GM04503 (cell line): Measurements from ENCODE around the gene PAX3.

Experiments used
- DNase-seq: peaks from one replicate; pipeline ENCODE4 v3.0.0-alpha.2; 2012; ENCODE audit warnings: low read depth

Gene PAX3

DNA sequence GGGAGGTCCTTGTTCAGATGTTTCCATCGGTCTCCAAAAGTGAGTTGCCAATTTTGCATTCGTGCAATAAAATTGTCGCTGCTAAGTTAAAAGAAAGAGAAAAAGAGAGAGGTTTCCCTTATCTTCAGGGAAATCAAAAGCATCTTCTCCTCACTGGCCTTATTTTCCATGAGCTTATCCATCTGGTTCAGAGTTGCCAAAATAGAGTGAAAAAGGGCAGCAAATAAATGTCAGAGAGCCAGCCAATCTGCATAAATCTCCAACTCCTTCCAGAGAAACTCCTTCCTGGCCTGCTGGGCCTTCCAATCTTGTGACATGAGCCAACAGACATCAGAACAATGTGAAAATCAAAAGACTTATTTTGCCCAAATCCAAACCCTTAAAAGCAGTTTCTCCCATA lies 28.4 kb downstream of the PAX3 start:
- DNase-seq: no peak

GRCh38 chr2:222269132-222269531 lies 29.7 kb downstream of the PAX3 start:
- DNase-seq: no peak

DNA sequence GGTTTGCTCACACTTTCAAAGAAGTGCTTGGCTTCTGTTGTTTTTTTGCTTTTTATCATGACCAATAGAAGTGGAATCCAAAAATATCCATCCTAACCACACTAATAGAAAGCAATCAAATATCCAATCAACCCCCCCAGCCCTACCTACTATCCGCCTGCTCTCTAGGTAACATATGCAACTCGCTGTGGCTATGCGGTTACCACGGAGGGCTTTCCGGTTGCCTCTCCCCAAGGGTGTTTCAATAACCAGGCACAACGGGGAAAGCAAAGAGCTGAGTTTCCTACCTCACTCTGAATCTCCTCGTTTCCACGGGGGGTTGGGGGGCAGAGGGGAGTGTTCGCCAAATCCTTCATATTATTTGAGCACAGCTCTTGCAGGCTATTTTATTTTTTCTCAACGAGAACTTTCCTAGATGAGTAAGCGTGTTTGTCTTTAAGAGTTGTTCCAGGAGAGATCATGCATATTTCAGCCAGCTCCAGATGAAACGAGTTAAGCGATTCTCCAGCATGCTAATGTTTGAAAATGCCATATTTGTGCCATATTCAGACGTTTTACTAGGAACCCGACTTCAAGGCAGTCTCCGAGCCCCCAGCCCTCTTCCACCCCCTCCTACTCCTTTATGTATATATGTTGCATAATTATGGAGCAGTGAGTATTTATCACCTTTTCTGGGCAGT lies 30.3 kb downstream of the PAX3 start:
- no peak for DNase-seq

DNA sequence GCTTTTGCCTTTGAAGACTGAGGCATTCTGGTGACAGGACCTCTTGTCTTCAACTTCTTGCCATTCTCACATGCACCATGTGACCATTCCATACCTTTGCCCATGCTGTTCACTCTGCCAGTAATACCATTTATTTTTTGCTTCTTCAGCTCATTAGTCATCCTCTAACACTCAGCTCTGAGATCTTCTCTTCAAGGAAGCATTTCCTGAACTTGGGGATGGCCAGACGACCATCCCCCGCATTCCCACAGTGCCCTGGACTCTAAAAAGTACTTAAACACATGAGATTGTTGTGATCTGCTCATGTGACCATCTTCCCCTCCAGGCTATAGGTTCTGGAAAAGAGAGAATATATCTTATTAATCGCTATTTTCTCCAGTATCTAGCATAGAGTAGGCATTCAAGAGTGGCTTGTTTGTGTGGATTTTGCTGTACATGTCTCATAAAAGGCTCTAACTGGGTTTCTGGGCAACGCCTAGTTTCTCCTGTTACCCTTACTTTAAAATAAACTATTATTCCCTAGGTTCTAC lies 33.9 kb downstream of the PAX3 start:
- no peak for DNase-seq

- DNase-seq: no peak
Measured at GRCh38 chr2:222261504-222261903, 37.3 kb downstream of the PAX3 start.

DNA sequence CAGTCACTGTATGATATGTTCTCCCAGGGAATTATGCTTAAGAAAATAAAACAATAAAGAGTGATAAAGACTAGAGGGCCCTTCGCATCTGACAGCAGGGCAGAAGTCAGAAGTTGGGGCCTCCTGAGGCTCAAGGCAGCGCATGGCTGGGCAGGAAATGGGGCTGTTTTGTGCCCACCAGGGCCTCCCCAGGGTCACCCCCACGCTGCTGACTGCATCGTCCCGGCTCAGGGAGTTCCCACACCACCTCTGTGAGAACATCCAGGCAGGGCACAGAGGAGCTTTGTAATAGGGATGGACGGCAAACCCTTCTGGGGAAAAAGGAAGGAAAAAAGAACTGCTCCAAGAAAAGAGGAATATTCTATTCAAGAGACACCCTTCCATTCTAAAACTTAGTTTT lies 41.2 kb downstream of the PAX3 start:
- DNase-seq: no peak

- no peak for DNase-seq
Measured at GRCh38 chr2:222256250-222256649, 42.5 kb downstream of the PAX3 start.

- no peak for DNase-seq
Measured at GRCh38 chr2:222255090-222255489, 43.7 kb downstream of the PAX3 start.

- DNase-seq: no peak
Measured at GRCh38 chr2:222250313-222250712, 48.5 kb downstream of the PAX3 start.

DNA sequence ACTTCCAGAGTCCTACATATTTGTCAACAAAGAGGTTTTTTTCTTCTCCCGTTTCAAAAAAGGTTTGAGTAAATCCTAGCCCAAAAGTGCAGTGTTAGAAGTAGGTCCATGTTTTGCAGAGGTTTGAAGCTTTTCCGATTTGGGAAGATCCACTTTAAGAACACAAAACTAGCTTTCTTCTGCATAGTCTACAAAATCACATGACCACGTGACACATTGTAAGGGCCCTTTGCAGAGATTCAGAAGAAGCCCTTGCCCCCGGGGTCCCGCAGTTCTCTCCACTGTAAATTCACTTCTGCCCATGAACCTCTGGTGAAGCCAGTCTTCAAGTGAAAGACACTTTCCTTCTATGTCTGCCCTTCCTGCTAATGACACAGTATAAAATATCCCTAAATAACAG lies 49.4 kb downstream of the PAX3 start:
- DNase-seq: no peak

DNA sequence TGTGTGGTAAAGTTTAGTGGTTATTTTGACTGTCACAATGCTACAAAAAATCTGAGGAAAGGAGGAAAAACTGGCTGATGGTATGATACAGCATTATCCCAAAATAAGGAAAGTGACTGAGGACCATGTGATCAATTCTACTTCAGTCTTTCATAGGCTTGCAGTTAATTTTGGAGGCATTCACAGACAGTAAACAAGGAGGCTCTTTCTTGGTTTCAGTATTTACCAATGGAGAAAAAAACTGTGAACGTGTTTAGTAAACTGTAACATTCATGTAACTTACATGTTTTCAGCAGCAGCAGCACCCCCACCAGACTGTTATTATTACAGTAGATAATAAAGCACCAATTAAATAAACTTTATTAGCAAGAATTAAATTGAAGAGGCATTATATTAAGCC lies 50.0 kb downstream of the PAX3 start:
- no peak for DNase-seq

DNA sequence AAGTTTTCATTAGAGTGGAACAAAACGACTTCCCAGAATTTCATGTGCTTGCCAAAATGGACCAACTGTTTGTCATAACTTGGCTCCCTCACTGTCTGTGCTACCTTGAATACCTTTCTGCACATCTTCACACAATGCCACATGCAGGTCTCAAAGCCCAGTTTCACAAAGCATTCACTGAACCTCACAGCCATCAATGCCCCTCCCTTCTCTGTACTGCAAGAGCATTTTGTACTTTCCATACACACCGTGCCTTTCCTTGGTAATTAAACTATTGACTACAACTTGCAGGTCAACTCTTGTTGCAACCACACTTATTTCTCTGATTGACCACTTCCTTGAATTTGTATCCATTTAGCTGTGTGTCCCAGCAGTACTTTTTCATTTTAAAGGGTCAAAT lies 50.5 kb downstream of the PAX3 start:
- DNase-seq: no peak

DNA sequence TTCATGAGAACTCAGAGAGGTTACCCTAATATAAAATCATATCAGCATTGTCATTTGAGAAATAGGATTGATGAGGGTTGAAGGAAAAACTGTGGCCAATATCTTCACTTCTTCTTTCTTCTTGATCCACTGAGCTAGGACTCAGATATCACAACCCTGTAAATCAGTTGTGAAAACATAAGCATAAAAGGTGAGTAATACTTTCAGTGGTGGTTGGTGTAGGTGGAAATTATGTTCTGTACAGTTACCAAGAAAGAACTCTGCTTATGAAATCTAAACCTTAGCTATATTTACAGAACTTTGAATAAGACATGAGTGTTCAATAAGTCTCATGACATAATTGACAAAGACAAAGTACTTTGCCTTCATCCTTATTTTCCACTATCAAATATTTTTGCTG lies 56.3 kb downstream of the PAX3 start:
- no peak for DNase-seq

DNA sequence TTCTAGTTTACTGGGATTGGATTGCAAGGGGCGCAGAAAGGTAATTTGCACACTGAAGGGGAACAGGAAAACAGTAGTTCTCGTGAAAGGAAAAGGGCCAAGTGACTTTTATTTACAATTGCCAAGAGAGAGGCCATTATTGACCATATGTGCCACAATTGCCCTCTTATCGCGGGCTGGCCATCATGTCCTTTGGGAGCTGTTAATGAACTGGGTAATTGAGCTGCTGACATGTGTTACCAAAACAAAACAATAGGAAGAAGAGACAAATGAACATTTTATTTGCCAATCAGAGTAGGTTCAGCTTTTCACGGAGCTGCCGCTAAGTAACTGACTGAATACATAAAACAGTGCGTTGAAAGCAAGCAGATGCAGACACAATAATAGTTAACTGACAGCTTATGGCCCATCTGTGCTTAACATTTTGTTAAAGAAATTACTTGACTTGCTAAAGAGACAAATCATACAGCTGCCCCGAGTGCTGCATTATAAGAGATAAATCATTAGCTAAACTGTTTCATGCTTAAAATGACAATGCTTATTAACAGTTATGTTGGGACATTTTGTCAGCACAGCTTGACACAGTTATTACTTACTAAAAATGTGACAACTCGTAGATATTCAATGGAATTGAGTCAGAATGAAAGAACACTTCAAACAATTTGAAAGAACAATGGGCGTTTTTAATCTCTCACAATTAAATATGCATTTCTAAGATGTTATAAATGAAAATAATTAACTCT lies 57.5 kb downstream of the PAX3 start:
- DNase-seq: no peak

- DNase-seq: no peak
Measured at GRCh38 chr2:222240676-222241049, 58.1 kb downstream of the PAX3 start.

DNA sequence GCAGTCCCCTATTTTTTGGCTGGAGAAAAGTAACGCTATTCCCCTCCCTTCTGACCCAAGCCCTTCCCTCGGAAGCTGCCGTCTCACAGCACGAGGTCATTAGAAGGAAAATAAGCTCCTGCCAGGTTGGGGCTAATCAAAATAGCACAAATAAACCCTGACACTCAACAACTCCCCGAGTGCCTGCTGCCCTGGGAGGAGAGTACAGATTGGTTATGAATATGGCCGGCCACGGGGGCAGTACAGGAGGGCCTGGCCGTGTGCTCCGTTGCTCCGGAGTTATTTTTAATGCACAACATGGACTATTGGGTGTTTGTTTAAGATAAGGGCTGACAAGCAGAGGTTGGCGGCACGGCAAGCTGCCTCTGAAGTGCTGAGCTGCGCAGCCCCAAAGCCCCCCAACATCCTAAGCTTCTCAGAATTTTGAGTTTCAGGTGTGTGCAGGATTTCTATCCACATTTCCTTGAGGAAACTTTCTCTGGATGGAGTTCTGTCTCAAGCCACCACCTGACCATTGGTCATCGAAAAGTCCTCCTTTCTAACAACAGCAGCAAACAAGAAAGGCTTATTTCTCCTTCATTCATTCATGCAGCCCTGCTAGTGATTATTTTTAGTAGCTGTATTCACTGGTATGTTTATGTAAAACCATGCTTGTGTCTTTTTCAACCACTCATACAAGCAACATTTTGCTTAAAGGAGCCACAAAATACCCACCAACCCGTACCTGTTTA lies 58.7 kb downstream of the PAX3 start:
- no peak for DNase-seq

GRCh38 chr2:222239091-222239490 lies 59.7 kb downstream of the PAX3 start:
- DNase-seq: no peak

- DNase-seq: no peak
Measured at GRCh38 chr2:222238072-222238471, 60.7 kb downstream of the PAX3 start.

GRCh38 chr2:222232839-222233238 lies 66.0 kb downstream of the PAX3 start:
- DNase-seq: no peak

- DNase-seq: no peak
Measured at GRCh38 chr2:222232372-222232771, 66.4 kb downstream of the PAX3 start.

DNA sequence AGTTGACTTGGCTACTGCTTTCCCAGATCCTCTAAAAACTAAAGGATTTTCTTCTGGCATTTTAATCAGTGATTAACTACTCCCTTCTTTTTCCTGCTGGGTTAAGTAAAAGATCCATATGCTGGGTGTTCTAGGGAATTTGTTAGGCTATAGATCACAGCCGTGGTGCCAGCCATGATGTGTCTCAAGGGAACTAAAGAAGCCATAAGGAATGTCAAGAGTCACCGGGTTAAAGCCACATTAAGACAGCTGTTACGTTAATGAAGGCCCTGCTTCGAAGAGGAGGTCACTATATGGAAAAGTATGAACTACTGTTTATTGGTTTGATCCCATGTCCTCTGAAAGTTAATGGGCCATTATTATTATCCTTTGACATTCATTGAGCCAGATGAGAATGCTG lies 70.7 kb downstream of the PAX3 start:
- no peak for DNase-seq

DNA sequence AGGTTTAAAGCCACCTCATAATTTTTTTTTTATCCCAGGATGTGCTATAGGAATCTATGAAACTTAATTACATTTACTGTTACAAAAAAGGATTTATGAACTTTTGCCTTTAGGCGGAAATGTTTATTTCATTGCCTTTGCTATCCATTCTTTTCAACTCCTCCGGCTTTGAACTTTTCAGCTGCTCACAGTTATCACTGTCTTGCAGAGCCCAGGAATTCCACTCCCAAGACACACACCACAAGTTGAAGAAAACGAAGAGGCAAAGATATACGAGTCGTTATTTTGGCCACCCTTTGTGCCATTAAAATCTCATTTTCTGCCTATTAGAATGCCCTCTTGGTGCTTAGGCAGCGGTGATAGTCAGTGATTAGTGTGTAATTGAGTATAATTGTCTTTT lies 80.0 kb downstream of the PAX3 start:
- DNase-seq: no peak

GRCh38 chr2:222217712-222218111 lies 81.1 kb downstream of the PAX3 start:
- DNase-seq: no peak
